IgD-negative memory B cell (primary cell): ENCODE data around the gene OAT. TPM values are rescaled to one million over a fixed set of nuclear protein-coding genes. Genes with fewer than 3 reads are reported as not detected.

Source experiments
- H3K27ac Mint-ChIP-seq, 3 donors: one replicate each; pipeline ENCODE4 v1.8.0; 2020 to 2022; ENCODE audit warnings: mild to moderate bottlenecking in 3 of 3, mixed read lengths in 3 of 3, moderate library complexity in 1 of 3
- H3K27me3 Mint-ChIP-seq: one replicate; pipeline ENCODE4 v1.8.0; 2021; ENCODE audit warnings: mixed read lengths
- H3K36me3 Mint-ChIP-seq: one replicate; pipeline ENCODE4 v1.8.0; 2020; ENCODE audit warnings: mild to moderate bottlenecking, mixed read lengths
- H3K4me1 Mint-ChIP-seq, 3 donors: one replicate each; pipeline ENCODE4 v1.8.0; 2020 to 2022; ENCODE audit warnings: mixed read lengths in 3 of 3, mild to moderate bottlenecking in 1 of 3
- H3K4me3 Mint-ChIP-seq, 4 donors: one replicate each; pipeline ENCODE4 v1.8.0; 2020 to 2022; ENCODE audit warnings: mild to moderate bottlenecking in 4 of 4, mixed read lengths in 4 of 4, moderate library complexity in 3 of 4
- H3K9me3 Mint-ChIP-seq, 3 donors: one replicate each; pipeline ENCODE4 v1.8.0; 2020 to 2021; ENCODE audit warnings: mixed read lengths in 3 of 3, mild to moderate bottlenecking in 1 of 3
- polyA plus RNA-seq: library from polyadenylated mRNA; unstranded; fragments of 300-500 nt; fragmentation: Illumina TruSeq; gene quantifications from one replicate; pipeline ENCODE4 v1.2.3, GENCODE V29; 2021

Gene OAT
- polyA plus RNA-seq, 1 donor from 2014 or later, result 46.4 TPM

DNA sequence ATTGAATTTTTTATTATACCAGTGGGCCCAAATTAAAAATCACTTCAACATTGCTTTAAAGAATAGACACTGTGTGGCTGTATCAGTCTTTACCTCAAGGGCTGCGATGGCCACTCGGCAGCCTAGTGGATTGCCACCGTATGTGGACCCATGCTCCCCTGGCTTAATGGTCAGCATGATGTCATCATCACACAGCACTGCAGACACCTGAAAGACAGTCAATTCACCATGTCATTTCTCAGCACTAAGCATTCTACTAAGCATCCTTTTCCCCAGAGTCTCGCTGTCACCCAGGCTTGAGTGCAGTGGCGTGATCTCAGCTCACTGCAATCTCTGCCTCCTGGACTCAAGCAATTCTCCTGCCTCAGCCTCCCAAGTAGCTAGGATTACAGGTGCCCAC lies 17.1 kb downstream of the OAT start:
- Mint-ChIP-seq H3K27ac (no peak overlapping the region), H3K36me3 (peaks cover 21% of the 10 kb centered on the region), H3K4me3 (no peak overlapping the region), H3K27me3 (no peaks in the 10 kb centered on the region), H3K9me3 (no peaks in the 10 kb centered on the region), H3K4me1 (peaks cover 6 to 9% (median 8%) of the 10 kb centered on the region in 3 donors)

- H3K9me3 Mint-ChIP-seq, result no peaks in the 10 kb centered on the region
- H3K27ac Mint-ChIP-seq, result no peak overlapping the region
- H3K27me3 Mint-ChIP-seq, result peaks cover 1% of the 10 kb centered on the region
- H3K4me3 Mint-ChIP-seq, result no peak overlapping the region
- peaks cover 0 to 3% (median 0%) of the 10 kb centered on the region in 3 donors for H3K4me1 Mint-ChIP-seq
- H3K36me3 Mint-ChIP-seq, result peaks cover 5% of the 10 kb centered on the region
These were observed 24.1 kb downstream of the OAT start for GRCh38 chr10:124394583-124394982.

DNA sequence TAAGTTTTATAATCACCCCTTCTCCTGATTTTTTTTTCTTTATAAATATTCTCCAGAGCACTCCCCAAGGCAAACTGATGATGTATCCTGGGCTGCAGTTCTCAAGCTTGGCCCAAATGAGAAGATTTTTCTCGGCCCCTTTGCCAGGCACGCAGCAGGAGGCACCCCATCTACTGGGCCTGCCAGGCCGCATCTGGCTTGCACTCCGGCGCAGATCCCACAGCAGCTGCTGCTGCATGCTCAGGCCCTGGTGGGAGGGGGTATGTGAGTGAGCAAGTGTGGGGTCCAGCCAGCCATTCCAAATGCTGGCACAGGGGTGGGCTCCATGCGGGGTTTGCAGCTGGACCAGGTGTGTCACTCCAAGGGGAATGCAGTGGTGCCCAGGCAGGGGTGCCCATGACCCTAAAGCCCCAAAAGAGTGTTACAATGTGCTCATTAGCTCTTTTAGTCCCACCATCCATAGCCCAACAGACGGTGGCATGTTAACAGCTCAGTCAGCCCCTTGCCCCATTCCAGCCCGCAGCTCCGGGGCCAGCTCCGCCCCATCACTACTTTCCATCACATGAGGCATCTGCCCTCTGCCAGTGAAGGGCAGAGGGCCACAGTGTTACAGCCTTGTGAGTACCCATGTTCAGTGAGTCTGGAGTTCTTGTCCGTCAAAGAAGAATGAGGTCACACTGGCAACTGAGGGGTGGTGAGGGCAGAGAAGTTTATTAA lies 25.9 kb downstream of the OAT start:
- H3K4me1 Mint-ChIP-seq, result peaks cover 0 to 6% (median 0%) of the 10 kb centered on the region in 3 donors
- peaks cover 1% of the 10 kb centered on the region for H3K27me3 Mint-ChIP-seq
- no peak overlapping the region for H3K4me3 Mint-ChIP-seq
- peaks cover 2% of the 10 kb centered on the region for H3K36me3 Mint-ChIP-seq
- H3K9me3 Mint-ChIP-seq, result no peaks in the 10 kb centered on the region
- H3K27ac Mint-ChIP-seq, result no peak overlapping the region

DNA sequence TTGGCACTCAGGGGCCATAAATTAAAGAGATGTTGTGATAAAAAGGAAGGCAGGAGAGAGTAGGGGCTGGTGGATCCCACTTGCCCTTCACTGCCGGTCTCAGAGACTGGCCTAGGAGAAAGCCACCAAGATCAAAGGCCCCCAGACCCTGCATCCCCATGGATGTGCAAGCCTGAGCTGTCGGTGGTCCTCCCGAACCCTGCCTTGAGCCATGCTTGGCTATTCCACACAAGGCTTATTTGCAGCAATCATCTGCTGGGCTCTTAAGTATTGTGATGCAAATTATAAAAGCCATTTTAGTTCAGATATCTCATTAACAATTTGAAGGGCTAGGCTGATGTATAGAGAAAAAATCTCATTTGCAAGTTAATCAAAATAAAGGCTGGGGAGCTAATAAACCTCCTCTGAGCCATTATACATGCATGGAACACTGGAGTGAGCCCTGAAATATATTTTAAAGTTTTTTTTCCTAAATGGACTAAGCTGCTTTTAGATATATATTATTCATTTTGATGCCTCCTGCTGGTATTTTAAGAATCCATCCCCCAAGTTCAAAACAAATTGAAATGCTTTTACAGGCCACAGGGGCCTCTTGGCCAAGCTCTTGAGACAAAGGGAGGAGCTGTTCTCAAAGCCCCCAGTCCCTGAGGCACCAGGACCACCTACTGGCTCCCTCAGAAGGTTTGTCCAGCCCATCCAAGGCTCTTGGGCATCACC lies 28.1 kb downstream of the OAT start:
- Mint-ChIP-seq H3K9me3 (no peaks in the 10 kb centered on the region), H3K4me1 (peaks cover 0 to 6% (median 0%) of the 10 kb centered on the region in 3 donors), H3K36me3 (no peaks in the 10 kb centered on the region), H3K4me3 (peak overlapping the region in 1 of 4 donors; percentile 32), H3K27ac (peak overlapping the region in 1 of 3 donors; percentile 37), H3K27me3 (peaks cover 1% of the 10 kb centered on the region)

GRCh38 chr10:124389613-124390361 lies 28.9 kb downstream of the OAT start:
- peak overlapping the region; percentile 32 to 57 (median 44) for H3K4me3 Mint-ChIP-seq
- H3K9me3 Mint-ChIP-seq, result no peaks in the 10 kb centered on the region
- peaks cover 0 to 6% (median 2%) of the 10 kb centered on the region in 3 donors for H3K4me1 Mint-ChIP-seq
- peak overlapping the region in 2 of 3 donors; percentile 32 to 37 for H3K27ac Mint-ChIP-seq
- H3K27me3 Mint-ChIP-seq, result peaks cover 6% of the 10 kb centered on the region
- H3K36me3 Mint-ChIP-seq, result no peaks in the 10 kb centered on the region

GRCh38 chr10:124388823-124389612 lies 29.7 kb downstream of the OAT start:
- H3K4me1 Mint-ChIP-seq, result peaks cover 0 to 6% (median 2%) of the 10 kb centered on the region in 3 donors
- H3K9me3 Mint-ChIP-seq, result no peaks in the 10 kb centered on the region
- H3K36me3 Mint-ChIP-seq, result no peaks in the 10 kb centered on the region
- peaks cover 8% of the 10 kb centered on the region for H3K27me3 Mint-ChIP-seq
- peak overlapping the region in 3 of 4 donors; percentile 41 to 57 (median 46) for H3K4me3 Mint-ChIP-seq
- H3K27ac Mint-ChIP-seq, result peak overlapping the region in 1 of 3 donors; percentile 37

DNA sequence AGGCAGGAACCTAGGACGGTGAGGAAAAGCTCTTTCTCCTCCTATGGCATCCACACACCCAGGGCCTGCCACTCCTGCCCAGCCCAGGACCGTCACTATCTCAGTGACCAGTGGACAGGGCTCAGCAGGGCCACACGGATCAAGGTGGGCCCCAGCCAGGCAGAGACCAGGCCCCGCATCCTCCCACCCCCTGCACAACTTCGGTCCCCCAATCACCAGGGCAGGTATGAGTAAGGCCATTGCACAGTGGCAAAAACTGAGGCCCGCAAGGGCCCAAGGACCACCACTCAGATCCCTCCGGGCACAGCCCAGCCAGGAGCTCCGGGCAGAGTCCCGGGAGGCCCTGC lies 30.3 kb downstream of the OAT start:
- no peaks in the 10 kb centered on the region for H3K9me3 Mint-ChIP-seq
- peak overlapping the region; percentile 50 to 87 (median 62) for H3K4me3 Mint-ChIP-seq
- peaks cover 11% of the 10 kb centered on the region for H3K27me3 Mint-ChIP-seq
- peaks cover 0 to 6% (median 2%) of the 10 kb centered on the region in 3 donors for H3K4me1 Mint-ChIP-seq
- H3K36me3 Mint-ChIP-seq, result no peaks in the 10 kb centered on the region
- no peak overlapping the region for H3K27ac Mint-ChIP-seq

DNA sequence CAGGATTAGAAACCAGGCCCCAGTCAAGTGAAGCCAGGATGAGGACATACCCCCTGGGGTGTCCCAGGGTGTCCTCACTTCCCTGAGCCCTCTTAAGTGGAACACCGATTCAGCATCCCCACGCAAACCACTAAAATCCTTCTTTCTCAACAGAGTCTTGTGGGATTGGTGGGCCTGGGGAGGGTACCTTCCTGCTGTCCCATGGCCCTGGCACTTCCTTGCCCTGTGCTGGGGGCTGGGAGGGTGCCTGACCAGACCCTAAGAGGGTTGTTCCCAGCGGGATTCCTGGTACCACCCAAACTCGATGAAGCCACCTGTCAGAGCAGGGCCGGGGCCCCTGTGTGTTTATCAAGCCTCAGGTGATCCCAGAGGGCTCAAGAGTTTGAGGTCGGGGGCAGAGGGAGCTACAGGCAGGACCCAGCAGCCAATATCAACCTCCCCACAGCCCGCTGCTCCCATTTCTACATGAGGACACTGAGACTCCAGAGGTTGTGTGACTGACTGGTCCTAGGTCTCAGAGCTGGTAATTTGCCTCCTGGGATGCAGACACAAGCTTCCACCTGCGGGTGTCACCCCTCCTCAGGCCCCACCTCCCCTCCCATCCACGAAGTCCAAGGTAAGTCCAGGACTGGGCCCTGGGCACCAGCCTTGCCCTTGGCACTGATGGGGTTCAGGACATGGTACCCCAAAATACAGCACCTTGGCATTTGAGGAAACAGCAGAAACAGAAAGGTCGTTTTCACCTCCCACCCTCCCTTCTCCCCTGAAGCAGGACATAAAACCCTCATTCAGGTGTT lies 31.4 kb downstream of the OAT start:
- Mint-ChIP-seq H3K36me3 (no peaks in the 10 kb centered on the region), H3K4me1 (peaks cover 0 to 6% (median 2%) of the 10 kb centered on the region in 3 donors), H3K27me3 (peaks cover 13% of the 10 kb centered on the region), H3K9me3 (no peaks in the 10 kb centered on the region), H3K27ac (no peak overlapping the region), H3K4me3 (peak overlapping the region in 3 of 4 donors; percentile 47 to 72 (median 70))

DNA sequence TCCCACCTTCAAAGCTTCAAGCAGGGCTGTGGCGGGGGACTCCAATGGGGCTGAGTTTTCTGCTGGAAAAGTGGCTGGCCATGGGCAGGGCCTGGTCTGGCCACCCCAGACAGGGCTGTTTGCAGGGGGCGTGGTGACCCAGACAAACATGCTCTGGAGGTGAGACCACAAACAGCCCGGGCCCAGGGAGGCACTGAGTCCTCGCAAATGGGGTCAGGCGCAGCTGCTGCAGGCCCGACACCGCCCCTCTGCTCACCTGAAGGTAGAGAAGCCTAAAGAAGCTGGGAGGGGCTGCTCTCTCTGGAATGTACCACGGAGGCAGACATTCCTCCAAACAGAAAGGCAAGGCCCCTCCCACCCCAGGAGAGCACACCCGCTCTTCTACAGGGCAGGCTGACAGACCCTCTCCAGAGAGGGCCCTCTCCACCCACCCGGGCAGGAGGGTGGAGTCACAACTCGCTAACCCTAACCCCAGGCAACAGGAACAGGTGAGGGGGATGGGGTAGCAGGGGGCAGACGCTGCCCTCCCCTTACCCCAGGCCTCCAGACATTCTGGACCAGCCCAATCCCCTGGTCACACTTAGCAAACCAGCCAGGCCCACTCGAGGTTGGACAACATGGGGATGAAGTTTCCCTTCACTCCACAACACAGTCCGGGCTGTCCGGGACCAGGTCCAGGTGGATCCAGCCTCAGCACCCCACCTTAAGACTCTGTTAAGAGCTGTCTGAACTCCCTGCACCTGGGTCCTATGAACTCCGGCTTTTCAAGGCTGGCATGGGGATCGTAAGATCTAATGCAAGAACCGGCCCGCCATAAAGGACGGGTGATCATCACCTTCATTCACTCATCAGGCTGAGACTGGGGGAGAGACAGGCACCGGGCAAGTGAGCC lies 32.3 kb downstream of the OAT start:
- no peak overlapping the region for H3K4me3 Mint-ChIP-seq
- peaks cover 17% of the 10 kb centered on the region for H3K27me3 Mint-ChIP-seq
- no peaks in the 10 kb centered on the region for H3K9me3 Mint-ChIP-seq
- H3K27ac Mint-ChIP-seq, result no peak overlapping the region
- H3K36me3 Mint-ChIP-seq, result no peaks in the 10 kb centered on the region
- peaks cover 0 to 6% (median 2%) of the 10 kb centered on the region in 3 donors for H3K4me1 Mint-ChIP-seq

- no peaks in the 10 kb centered on the region for H3K36me3 Mint-ChIP-seq
- H3K27me3 Mint-ChIP-seq, result peaks cover 24% of the 10 kb centered on the region
- H3K4me1 Mint-ChIP-seq, result peaks cover 0 to 6% (median 2%) of the 10 kb centered on the region in 3 donors
- peak overlapping the region in 1 of 3 donors; percentile 62 for H3K27ac Mint-ChIP-seq
- peak overlapping the region in 1 of 4 donors; percentile 56 for H3K4me3 Mint-ChIP-seq
- no peaks in the 10 kb centered on the region for H3K9me3 Mint-ChIP-seq
These were observed 33.0 kb downstream of the OAT start for GRCh38 chr10:124385627-124386185.

DNA sequence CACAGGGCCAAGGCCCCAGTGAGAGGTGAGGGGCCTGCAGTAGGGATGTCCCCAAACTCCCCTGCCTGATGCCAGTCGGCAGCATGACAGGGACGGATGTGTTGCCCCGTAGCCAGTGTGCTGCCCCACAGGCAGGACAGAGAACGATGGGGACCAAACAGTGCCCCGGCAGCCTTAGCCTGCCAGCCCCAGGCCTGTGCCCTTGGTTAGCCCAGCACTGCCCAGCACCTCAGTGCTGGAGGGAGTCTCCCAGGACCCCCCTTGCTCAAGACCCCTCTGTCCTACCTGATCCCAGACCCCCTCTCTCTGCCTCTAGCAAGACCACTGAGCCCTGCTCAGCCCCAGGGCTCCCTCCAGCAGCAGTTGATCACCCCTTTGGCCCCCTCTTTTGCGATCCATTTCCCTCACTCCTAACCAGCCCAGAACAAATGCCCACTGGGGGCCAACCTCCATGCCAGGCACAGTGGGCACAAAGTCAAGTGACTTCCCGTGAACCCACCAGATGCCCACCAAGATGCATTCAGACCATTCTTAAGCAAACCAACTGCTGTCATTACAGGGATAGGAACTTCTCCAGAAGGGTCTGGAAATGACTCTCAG lies 34.0 kb downstream of the OAT start:
- Mint-ChIP-seq H3K27ac (peak overlapping the region in 1 of 3 donors; percentile 62), H3K27me3 (peaks cover 28% of the 10 kb centered on the region), H3K9me3 (no peaks in the 10 kb centered on the region), H3K4me1 (peaks cover 0 to 4% (median 2%) of the 10 kb centered on the region in 3 donors), H3K36me3 (no peaks in the 10 kb centered on the region), H3K4me3 (peak overlapping the region in 1 of 4 donors; percentile 56)

- Mint-ChIP-seq H3K4me1 (peaks cover 0 to 2% (median 0%) of the 10 kb centered on the region in 3 donors), H3K4me3 (no peak overlapping the region), H3K27ac (no peak overlapping the region), H3K36me3 (no peaks in the 10 kb centered on the region), H3K27me3 (peaks cover 28% of the 10 kb centered on the region), H3K9me3 (no peaks in the 10 kb centered on the region)
These were observed 34.6 kb downstream of the OAT start for GRCh38 chr10:124384172-124384571.
